Fibroblast of lung (primary cell): ENCODE results near the gene AKR1C2. TPM values are rescaled to one million over a fixed set of nuclear protein-coding genes. Genes with fewer than 3 reads are reported as not detected.
"Not testable (repeated sequence)": the region's sequence is repeated elsewhere in the genome, so short reads cannot be mapped to it uniquely, and the experiment has no call there.

Experiments used
- DNase-seq, 2 donors: peaks; one replicate each; pipeline versions ENCODE4 v3.0.0 to v3.0.0-alpha.2; 2010; ENCODE audit warnings: low read depth in 2 of 2
- H2AFZ ChIP-seq: 2 replicates; pipeline ENCODE4 v1.5.1; 2012; ENCODE audit warnings: low read length, control low read depth, inconsistent platforms
- H3K27ac ChIP-seq: 2 replicates; pipeline ENCODE4 v1.5.1; 2011; ENCODE audit warnings: low read length, control low read depth; ENCODE audit not compliant: insufficient read depth
- H3K27me3 ChIP-seq: 2 replicates; pipeline ENCODE4 v1.5.1; 2011; ENCODE audit warnings: mild to moderate bottlenecking, low read length; ENCODE audit not compliant: control insufficient read depth, insufficient read depth
- H3K36me3 ChIP-seq: 2 replicates; pipeline ENCODE4 v1.5.1; 2011; ENCODE audit warnings: low read length; ENCODE audit not compliant: control insufficient read depth, insufficient read depth
- H3K4me1 ChIP-seq: 2 replicates; pipeline ENCODE4 v1.5.1; 2011; ENCODE audit warnings: low read length; ENCODE audit not compliant: control insufficient read depth, insufficient read depth; ENCODE audit errors: extremely low read depth
- H3K4me2 ChIP-seq: 2 replicates; pipeline ENCODE4 v1.5.1; 2011; ENCODE audit warnings: low read length, control low read depth; ENCODE audit not compliant: insufficient read depth; ENCODE audit errors: extremely low read depth
- H3K4me3 ChIP-seq, 4 experiments: fragments of 200-600 bp in 1 of 4; sonication (generic) in 1 of 4; replicated peaks in 1 of 4; 2 replicates each; pipeline ENCODE4 v1.5.1; 2011 to 2016; ENCODE audit warnings: low read length in 4 of 4, low read depth in 3 of 4, mild to moderate bottlenecking in 3 of 4, control low read depth in 2 of 4, inconsistent platforms in 1 of 4, mixed read lengths in 1 of 4; ENCODE audit not compliant: insufficient read depth in 1 of 4; ENCODE audit errors: control extremely low read depth in 1 of 4
- H3K79me2 ChIP-seq: 2 replicates; pipeline ENCODE4 v1.5.1; 2012; ENCODE audit warnings: mild to moderate bottlenecking, low read length, inconsistent platforms; ENCODE audit not compliant: control insufficient read depth, insufficient read depth
- H3K9ac ChIP-seq: 2 replicates; pipeline ENCODE4 v1.5.1; 2011; ENCODE audit warnings: mild to moderate bottlenecking, low read length, control low read depth; ENCODE audit not compliant: insufficient read depth
- H3K9me3 ChIP-seq: 2 replicates; pipeline ENCODE4 v1.5.1; 2012; ENCODE audit warnings: low read depth, low read length; ENCODE audit not compliant: control insufficient read depth, insufficient read depth
- H4K20me1 ChIP-seq: 2 replicates; pipeline ENCODE4 v1.5.1; 2011; ENCODE audit warnings: low read length; ENCODE audit not compliant: control insufficient read depth, insufficient read depth; ENCODE audit errors: extremely low read depth
- CTCF ChIP-seq, 2 donors: IDR thresholded peaks in 1 of 2; conservative IDR thresholded peaks in 1 of 2; 1 replicate in 1 of 2; 2 replicates in 1 of 2; pipeline ENCODE4 v1.5.1; 2011 to 2012; ENCODE audit warnings: low read length in 2 of 2, control low read depth in 1 of 2, inconsistent platforms in 1 of 2, low read depth in 1 of 2, mild to moderate bottlenecking in 1 of 2
- EZH2 ChIP-seq: IDR thresholded peaks from 2 replicates; pipeline ENCODE4 v1.5.1; 2012; ENCODE audit warnings: low read length, control low read depth, mild to moderate bottlenecking; ENCODE audit errors: missing control alignments
- polyA plus RNA-seq, 2 donors: library from polyadenylated mRNA; depleted of rRNA in 1 of 2; stranded (reverse) in 1 of 2; unstranded in 1 of 2; fragments of >200 nt; gene quantifications; 2 replicates each; pipeline ENCODE4 v1.2.1, GENCODE V29; 2011 to 2012; ENCODE audit warnings: missing spikeins in 1 of 2
- total RNA-seq: library from RNA; depleted of rRNA; stranded (reverse); fragments of >200 nt; gene quantifications from 2 replicates; pipeline ENCODE4 v1.2.1, GENCODE V29; 2014

The AKR1C2 gene
- total and polyA plus RNA-seq, 2 donors (not counting 1 experiment from before 2014, with no cell fraction given): 10.6 to 14.6 TPM

- H3K27me3 ChIP-seq: no peaks in the 10 kb centered on the region
- H3K9ac ChIP-seq: no peak overlapping the region
- no peak overlapping the region for H2AFZ ChIP-seq
- no peak overlapping the region for H3K27ac ChIP-seq
- no peaks in the 10 kb centered on the region for H3K4me1 ChIP-seq
- H3K36me3 ChIP-seq: no peaks in the 10 kb centered on the region
- DNase-seq: no peak
- H3K4me2 ChIP-seq: no peak overlapping the region
- H3K4me3 ChIP-seq: no peak overlapping the region
- H3K79me2 ChIP-seq: no peaks in the 10 kb centered on the region
- no peaks in the 10 kb centered on the region for H3K9me3 ChIP-seq
- no peaks in the 10 kb centered on the region for H4K20me1 ChIP-seq
- no peak for TF ChIP-seq EZH2
- TF ChIP-seq CTCF (conservative IDR thresholded peaks at IDR 0.05 in 1 of 2, IDR thresholded peaks at IDR 0.05 in 1 of 2; ENCODE audit: low read depth in 1 of 2, low read length in 2 of 2): no peak
These were observed 24.8 kb downstream of the AKR1C2 start for GRCh38 chr10:4978870-4979269.

GRCh38 chr10:4977025-4977424 lies 26.6 kb downstream of the AKR1C2 start:
- TF ChIP-seq CTCF (conservative IDR thresholded peaks at IDR 0.05 in 1 of 2, IDR thresholded peaks at IDR 0.05 in 1 of 2; ENCODE audit: low read depth in 1 of 2, low read length in 2 of 2) (no peak), EZH2 (no peak)
- Histone ChIP-seq H3K9me3 (no peaks in the 10 kb centered on the region), H3K4me2 (no peak overlapping the region), H2AFZ (no peak overlapping the region), H3K9ac (no peak overlapping the region), H4K20me1 (no peaks in the 10 kb centered on the region), H3K79me2 (no peaks in the 10 kb centered on the region), H3K4me3 (no peak overlapping the region), H3K27me3 (no peaks in the 10 kb centered on the region), H3K36me3 (no peaks in the 10 kb centered on the region), H3K27ac (no peak overlapping the region), H3K4me1 (no peaks in the 10 kb centered on the region)
- DNase-seq: no peak

GRCh38 chr10:4974400-4974799 lies 29.3 kb downstream of the AKR1C2 start:
- not testable (repeated sequence) for H3K36me3 ChIP-seq, DNase-seq, H3K9ac ChIP-seq, H3K27ac ChIP-seq, H3K4me1 ChIP-seq, H4K20me1 ChIP-seq, H3K4me2 ChIP-seq, H3K79me2 ChIP-seq, H2AFZ ChIP-seq, H3K4me3 ChIP-seq, H3K9me3 ChIP-seq, H3K27me3 ChIP-seq

- H3K36me3 ChIP-seq, H2AFZ ChIP-seq, DNase-seq: not testable (repeated sequence)
These were observed 30.4 kb downstream of the AKR1C2 start for GRCh38 chr10:4973294-4973693.

GRCh38 chr10:4972369-4973142 lies 31.1 kb downstream of the AKR1C2 start:
- not testable (repeated sequence) for H4K20me1 ChIP-seq, H3K36me3 ChIP-seq, H3K79me2 ChIP-seq, H3K9me3 ChIP-seq, H3K27ac ChIP-seq, H3K4me3 ChIP-seq, H3K4me2 ChIP-seq, H3K4me1 ChIP-seq, H2AFZ ChIP-seq, H3K9ac ChIP-seq, H3K27me3 ChIP-seq, DNase-seq

More at GRCh38 chr10:4973294-4973693, 30.4 kb downstream of the AKR1C2 start:
- H3K4me3 ChIP-seq, H3K9me3 ChIP-seq, H3K27me3 ChIP-seq, H3K9ac ChIP-seq, H4K20me1 ChIP-seq, H3K27ac ChIP-seq, H3K4me1 ChIP-seq, H3K79me2 ChIP-seq, H3K4me2 ChIP-seq: not testable (repeated sequence)
